Measurements from ENCODE around the gene DNAJC3. TPM values are rescaled to one million over a fixed set of nuclear protein-coding genes. Genes with fewer than 3 reads are reported as not detected.

Gene DNAJC3, protein sequence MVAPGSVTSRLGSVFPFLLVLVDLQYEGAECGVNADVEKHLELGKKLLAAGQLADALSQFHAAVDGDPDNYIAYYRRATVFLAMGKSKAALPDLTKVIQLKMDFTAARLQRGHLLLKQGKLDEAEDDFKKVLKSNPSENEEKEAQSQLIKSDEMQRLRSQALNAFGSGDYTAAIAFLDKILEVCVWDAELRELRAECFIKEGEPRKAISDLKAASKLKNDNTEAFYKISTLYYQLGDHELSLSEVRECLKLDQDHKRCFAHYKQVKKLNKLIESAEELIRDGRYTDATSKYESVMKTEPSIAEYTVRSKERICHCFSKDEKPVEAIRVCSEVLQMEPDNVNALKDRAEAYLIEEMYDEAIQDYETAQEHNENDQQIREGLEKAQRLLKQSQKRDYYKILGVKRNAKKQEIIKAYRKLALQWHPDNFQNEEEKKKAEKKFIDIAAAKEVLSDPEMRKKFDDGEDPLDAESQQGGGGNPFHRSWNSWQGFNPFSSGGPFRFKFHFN
- total RNA-seq, result 10 to 100 TPM; 15.9 to 16.8 TPM

GRCh38 chr13:95676762-95677563 lies at the start of gene DNAJC3:
DNAJC3 (plus strand) TSS chr13:95677139; CDS start chr13:95677256, 117 bp downstream.
- TF ChIP-seq, protein P1, sequence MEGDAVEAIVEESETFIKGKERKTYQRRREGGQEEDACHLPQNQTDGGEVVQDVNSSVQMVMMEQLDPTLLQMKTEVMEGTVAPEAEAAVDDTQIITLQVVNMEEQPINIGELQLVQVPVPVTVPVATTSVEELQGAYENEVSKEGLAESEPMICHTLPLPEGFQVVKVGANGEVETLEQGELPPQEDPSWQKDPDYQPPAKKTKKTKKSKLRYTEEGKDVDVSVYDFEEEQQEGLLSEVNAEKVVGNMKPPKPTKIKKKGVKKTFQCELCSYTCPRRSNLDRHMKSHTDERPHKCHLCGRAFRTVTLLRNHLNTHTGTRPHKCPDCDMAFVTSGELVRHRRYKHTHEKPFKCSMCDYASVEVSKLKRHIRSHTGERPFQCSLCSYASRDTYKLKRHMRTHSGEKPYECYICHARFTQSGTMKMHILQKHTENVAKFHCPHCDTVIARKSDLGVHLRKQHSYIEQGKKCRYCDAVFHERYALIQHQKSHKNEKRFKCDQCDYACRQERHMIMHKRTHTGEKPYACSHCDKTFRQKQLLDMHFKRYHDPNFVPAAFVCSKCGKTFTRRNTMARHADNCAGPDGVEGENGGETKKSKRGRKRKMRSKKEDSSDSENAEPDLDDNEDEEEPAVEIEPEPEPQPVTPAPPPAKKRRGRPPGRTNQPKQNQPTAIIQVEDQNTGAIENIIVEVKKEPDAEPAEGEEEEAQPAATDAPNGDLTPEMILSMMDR (IDR thresholded peaks at IDR 0.05), result no peak
- Mint-ChIP-seq H3K27me3 (no peaks in the 10 kb centered on the region), H3K9me3 (peaks cover 10% of the 10 kb centered on the region), H3K36me3 (ENCODE audit: low read depth) (peaks cover 21% of the 10 kb centered on the region), H3K4me1 (ENCODE audit: low read depth) (peaks cover 44% of the 10 kb centered on the region), H3K27ac (peak within 1 kb of the TSS; percentile 93), H3K4me3 (peak within 1 kb of the TSS; percentile 92)
- ChIA-PET POLR2A (interaction anchor here (0.6 to 1.2 kb wide), 2 partner anchors 9 to 80 kb away, joined by 3 read pairs; no protein-coding TSS in a partner anchor), CTCF (interaction anchor here (0.9 to 1.1 kb wide), 2 partner anchors 29 to 156 kb away, joined by 3 to 4 read pairs; no protein-coding TSS in a partner anchor)
- ATAC-seq (peak; percentile 95), DNase-seq (peak; percentile 98)
- intact Hi-C loops (cut with micrococcal nuclease), result no loop called here

DNA sequence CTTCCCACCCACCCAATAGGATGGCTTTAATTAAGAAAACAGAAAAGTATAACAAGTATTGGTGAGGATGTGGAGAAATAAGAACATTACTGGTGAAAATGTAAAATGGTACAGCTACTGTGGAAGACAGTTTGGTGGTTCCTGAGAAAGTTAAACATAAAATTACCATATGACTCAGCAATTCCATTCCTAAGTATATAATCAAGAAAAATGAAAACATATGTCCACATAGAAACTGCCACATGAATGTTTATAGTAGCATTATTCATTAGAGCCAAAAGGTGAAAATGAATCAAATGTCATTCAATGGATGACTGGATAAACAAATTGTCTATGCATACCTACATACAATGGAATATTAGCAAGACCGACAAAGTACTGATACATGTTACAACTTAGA lies 49.3 kb upstream of the DNAJC3 start:
- H3K27ac Mint-ChIP-seq, result no peak overlapping the region
- intact Hi-C loops (cut with micrococcal nuclease), result no loop called here

GRCh38 chr13:95628488-95628887 lies 48.5 kb upstream of the DNAJC3 start:
- DNase-seq (no peak), ATAC-seq (no peak)
- no peaks in the 10 kb centered on the region for H3K36me3 Mint-ChIP-seq (ENCODE audit: low read depth)
- ChIA-PET POLR2A (no interaction called here), CTCF (no interaction called here)
- H3K9me3 Mint-ChIP-seq, result no peaks in the 10 kb centered on the region
- H3K4me1 Mint-ChIP-seq (ENCODE audit: low read depth), result no peaks in the 10 kb centered on the region
- intact Hi-C loops (cut with micrococcal nuclease), result no loop called here
- TF ChIP-seq, protein P1 (IDR thresholded peaks at IDR 0.05), result no peak
- H3K4me3 Mint-ChIP-seq, result no peak overlapping the region
- H3K27me3 Mint-ChIP-seq, result peaks cover 12% of the 10 kb centered on the region
- no peak overlapping the region for H3K27ac Mint-ChIP-seq

More for the DNA sequence above, 49.3 kb upstream of the DNAJC3 start:
- H3K4me3 Mint-ChIP-seq, result no peak overlapping the region
- ChIA-PET POLR2A (no interaction called here), CTCF (interaction anchor here (9.0 kb wide), 1 partner anchor 206 kb away, joined by 168 read pairs; no protein-coding TSS in a partner anchor)
- H3K36me3 Mint-ChIP-seq (ENCODE audit: low read depth), result no peaks in the 10 kb centered on the region
- H3K27me3 Mint-ChIP-seq, result peaks cover 11% of the 10 kb centered on the region
- no peaks in the 10 kb centered on the region for H3K9me3 Mint-ChIP-seq
- ATAC-seq, result no peak
- no peaks in the 10 kb centered on the region for H3K4me1 Mint-ChIP-seq (ENCODE audit: low read depth)
- TF ChIP-seq, protein P1 (IDR thresholded peaks at IDR 0.05), result no peak
- DNase-seq, result no peak

DNA sequence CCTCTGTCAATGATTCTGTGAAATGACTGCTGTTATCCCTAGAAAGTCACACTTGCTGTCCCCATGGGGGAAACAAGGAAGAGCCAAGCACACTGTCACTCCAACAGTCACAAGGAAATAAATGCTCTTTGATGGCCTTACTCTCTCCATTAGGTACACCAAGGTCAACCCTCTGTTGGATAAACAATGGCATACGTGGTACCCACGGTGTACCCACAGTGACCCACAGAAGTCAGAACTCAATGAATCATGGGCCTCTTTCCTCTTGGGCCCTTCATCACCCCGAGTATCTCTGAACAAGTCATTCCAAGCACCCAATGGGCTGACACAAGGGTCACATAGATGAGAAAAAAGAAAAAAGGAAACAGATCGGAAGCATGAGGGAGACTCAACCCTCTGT lies 47.9 kb upstream of the DNAJC3 start:
- no peak for ATAC-seq
- Mint-ChIP-seq H3K36me3 (ENCODE audit: low read depth) (no peaks in the 10 kb centered on the region), H3K27me3 (peaks cover 14% of the 10 kb centered on the region), H3K27ac (no peak overlapping the region), H3K4me3 (no peak overlapping the region), H3K9me3 (no peaks in the 10 kb centered on the region), H3K4me1 (ENCODE audit: low read depth) (no peaks in the 10 kb centered on the region)
- TF ChIP-seq, protein P1 (IDR thresholded peaks at IDR 0.05), result no peak
- ChIA-PET CTCF (no interaction called here), POLR2A (no interaction called here)
- no peak for DNase-seq
- intact Hi-C loops (cut with micrococcal nuclease), result no loop called here
